GM19023 (cell line): ENCODE data around the gene AGAP5.
"Not testable (repeated sequence)": the region's sequence is repeated elsewhere in the genome, so short reads cannot be mapped to it uniquely, and the experiment has no call there.

Experiments
- ATAC-seq: cut with Tn5 transposase; IDR thresholded peaks from one replicate; pipeline ENCODE4 v1.9.1; 2021; ENCODE audit warnings: mild to moderate bottlenecking, moderate library complexity; ENCODE audit not compliant: unreplicated experiment

The AGAP5 gene

DNA sequence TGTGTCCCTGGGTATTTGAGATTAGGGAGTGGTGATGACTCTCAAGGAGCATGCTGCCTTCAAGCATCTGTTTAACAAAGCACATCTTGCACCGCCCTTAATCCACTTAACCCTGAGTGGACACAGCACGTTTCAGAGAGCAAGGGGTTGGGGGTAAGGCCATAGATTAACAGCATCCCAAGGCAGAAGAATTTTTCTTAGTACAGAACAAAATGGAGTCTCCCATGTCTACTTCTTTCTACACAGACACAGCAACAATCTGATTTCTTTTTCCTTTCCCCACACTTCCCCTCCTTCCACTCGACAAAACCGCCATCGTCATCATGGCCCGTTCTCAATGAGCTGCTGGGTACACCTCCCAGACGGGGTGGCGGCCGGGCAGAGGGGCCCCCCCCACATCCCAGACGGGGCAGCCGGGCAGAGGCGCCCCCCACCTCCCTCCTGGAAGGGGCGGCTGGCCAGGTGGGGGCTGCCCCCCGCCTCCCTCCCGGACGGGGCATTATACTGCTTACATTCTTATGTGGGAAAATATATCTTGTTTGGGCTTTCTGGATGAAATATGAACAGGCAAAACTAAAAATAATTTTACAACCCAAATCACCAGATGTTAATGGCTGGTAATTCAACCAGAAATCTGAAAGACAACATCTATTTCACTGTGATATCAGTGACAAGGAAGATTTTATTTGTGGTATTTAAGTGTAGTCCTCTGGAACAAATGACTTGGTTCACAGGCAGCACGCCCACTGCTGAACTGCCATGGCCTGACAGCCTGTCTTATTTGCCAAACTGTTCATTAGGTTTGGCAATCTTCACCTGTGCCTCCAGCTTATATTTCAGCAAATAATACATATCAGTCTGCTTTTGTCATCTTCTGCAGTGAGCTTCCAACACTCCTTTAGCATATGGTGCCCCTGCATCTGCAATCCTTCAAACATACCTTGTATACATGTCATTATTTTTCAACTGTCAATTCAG is 17.6 kb upstream of the AGAP5 start:
- not testable (repeated sequence) for ATAC-seq

DNA sequence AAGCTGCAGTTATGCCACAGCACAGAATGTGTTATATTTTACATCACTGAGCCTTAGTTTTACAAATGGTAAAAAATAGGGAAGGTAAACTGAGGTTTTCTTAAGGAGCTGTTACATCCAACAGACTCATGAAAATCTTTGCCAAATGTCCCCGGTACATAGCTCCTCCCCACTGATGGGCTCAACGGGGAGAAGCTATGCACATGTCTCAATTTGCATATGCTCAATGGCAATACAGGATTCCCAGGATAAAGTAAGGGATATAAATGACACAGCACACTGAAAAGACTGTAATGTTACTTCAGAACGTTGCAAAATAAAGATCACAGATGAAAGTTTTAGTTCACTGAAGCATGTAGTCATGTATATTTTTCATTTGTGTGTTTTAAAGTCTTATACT is 16.6 kb upstream of the AGAP5 start:
- ATAC-seq: not testable (repeated sequence)

DNA sequence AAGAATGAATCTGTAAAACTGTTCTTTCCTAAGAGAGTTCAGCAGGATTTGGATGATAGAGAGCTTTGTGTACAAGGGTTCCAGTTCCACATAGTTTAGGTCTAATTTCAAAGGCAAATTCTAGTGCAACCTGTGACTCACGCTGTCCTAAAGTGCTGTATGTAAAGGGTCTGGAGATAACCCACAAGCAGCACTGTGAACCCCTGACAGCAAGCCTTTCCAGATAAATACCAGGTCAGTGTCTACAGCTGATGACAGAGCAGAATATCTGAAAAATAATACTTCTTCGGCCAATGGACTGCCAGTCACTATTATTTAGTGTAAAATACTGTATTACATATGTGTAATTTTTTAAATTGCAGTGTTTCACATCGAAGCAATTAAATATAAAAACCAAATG is 16.0 kb upstream of the AGAP5 start:
- ATAC-seq: not testable (repeated sequence)

DNA sequence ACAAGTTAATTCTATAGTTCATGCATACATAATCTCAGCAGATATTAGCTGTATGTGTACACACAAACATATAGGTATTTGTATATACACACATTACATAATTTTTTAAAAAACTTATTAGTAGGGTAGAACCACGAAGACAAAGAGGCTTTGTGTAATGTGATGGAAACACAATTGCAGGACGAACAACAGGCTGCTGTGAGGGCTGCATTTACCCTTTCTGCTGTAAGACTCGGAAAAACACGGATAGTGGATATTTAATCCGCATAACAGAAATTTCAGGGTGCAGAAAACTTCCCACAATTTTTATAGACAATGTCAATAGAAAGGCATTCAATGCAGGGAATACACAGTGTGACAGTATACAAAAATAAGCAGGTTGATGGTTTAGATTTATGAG is 13.8 kb upstream of the AGAP5 start:
- not testable (repeated sequence) for ATAC-seq

DNA sequence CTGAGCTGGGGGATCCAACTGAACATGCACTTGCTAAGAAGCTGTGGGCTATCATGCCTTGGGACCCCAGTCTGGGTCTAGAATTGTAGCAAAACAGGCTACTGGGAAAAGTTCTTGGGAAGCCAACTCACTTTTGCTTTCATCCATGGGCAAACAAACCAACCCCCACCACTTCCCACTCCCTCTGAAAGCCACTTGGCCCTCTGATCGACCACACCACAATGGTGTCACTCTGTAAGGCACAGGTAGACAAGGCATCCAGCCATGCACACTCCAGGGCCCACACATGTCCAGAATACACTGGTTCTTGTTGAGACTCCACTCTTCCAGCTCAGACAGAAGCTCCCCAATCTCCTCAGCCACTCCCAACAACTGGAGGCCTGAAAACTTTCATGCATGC is 10.2 kb upstream of the AGAP5 start:
- ATAC-seq: not testable (repeated sequence)

DNA sequence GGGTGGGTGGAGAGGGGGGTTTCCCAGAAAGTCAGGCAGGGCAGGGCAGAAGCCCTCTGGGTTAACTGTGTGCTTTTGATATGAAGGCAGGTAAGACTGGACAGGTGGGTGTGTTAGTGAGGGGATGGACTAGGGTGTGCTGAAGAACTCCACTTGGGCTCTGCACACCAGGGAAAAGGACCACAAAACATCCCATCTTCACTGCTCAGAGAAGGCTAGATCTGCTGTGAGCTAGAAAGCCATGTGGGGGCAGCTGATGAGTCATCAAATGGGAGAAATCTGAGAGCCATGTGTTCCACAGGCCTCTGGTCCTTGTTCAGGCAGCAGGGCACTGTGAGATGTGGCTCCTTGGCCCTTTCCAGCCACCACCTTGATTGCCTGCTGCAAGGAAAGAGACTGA is 9.7 kb upstream of the AGAP5 start:
- ATAC-seq: not testable (repeated sequence)

DNA sequence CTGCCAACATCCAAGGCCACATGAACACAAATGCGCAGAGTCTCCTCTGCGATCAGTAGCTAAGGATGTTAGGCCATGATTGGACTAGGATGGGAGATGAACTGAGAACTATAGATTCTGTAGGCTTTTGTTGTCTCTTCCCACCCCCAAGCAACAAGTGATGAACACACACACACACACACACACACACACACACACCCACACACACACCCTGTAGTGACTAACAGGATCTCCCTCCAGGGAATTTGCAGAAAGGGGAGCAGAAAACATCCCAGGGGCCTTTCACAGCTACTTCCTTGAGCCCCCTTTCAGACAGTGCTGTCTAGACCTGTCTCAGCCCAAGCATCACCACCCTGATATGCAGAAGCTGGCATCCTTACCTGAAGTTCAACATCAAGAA is 8.6 kb upstream of the AGAP5 start:
- ATAC-seq: not testable (repeated sequence)

DNA sequence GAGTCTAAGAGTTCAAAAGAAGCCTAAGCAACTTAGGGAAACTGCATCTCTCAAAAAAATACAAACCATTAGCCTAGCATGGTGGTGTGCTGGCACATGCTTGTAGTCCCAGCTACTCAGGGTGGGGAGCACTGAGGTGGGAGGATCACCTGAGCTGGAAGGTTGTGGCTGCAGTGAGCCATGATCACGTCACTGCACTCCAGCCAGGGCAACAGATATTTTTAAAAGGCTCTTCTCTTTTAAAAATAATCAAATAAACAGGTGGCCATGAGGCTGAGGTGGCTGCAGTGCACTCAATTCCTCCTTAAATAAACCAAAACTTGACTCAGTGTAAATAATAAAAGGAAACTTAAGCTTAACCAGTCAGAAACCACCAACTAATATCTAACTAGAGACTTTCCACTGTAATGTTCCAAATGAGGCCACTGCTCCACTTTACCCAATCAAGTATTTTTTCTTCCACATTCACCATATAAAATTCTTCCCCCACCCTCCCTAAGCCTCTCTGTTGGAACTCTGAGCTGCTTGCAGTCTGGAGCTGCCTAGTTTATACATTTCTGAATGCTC is 7.7 kb upstream of the AGAP5 start:
- ATAC-seq: not testable (repeated sequence)

DNA sequence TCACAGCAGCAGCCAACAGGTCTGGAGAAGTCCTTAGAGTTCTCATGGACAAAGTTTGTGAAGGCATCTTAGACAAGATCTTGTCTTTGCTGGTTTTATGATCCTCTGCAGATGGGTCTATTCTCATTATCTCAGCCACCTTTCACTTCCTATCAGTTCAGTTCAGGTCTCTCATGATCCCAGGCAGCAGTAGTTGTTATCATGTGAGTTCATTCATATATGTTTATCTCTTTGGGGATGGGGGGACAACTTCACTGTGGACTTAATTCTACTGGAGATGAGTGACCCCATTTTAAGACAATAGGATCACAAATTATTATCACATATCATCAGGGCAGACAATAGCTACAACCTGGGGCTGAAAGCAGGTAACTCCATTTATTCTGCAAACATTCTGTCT is 6.0 kb upstream of the AGAP5 start:
- not testable (repeated sequence) for ATAC-seq

DNA sequence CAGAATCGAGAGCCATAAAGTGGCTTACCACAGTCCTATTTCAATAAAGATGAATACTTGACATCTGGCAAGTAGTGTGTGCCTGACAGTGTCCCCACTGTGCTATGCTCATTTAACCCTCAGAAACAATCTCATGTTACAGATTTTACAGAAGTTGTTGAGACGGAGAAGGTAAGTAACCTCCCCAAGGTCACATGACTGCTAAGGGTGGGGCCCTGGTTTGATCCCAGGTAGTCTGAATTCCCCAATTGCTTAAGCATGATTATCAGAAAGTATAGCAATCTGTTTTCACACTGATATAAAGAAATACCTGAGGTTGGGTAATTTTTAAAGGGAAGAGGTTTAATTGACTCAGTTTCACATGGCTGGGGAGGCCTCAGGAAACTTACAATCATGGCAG is 910 bp upstream of the AGAP5 start:
- not testable (repeated sequence) for ATAC-seq

DNA sequence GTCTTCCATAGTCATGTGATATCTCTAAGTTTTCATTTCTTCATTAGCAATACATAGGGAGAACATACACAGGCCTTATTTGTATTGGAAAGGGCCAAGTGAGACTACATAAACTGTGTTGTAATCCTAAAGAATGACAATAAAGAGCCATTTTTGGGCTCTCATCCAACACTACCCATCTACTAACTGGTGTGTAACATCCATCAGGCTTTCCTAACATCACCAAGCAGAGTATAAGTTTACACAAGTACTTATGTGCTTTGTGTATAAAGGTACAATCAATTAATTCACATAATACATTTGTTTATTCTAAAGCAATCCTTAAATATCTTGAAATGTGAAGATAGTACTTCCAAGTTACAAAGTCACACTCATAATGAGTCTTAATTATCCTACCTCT is 2.6 kb downstream of the AGAP5 start:
- not testable (repeated sequence) for ATAC-seq

DNA sequence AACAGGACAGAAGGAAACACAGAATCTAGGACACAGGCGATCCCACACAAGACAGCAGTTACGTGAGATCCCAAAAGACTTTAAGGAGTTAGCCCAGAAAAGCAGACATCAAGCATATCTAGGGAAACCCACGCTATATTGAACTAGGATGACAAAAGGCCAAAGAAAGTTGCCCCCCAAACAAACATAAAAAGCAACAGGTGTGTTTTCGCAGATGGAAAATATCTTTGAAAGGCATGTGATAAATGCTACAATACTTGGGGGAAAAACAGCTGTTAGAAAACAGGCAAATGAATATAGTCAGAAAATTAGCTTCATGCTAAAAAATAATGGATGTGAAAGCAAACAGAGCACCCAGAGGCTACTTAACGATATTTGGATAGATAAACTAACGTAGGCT is 7.2 kb downstream of the AGAP5 start:
- ATAC-seq: not testable (repeated sequence)

DNA sequence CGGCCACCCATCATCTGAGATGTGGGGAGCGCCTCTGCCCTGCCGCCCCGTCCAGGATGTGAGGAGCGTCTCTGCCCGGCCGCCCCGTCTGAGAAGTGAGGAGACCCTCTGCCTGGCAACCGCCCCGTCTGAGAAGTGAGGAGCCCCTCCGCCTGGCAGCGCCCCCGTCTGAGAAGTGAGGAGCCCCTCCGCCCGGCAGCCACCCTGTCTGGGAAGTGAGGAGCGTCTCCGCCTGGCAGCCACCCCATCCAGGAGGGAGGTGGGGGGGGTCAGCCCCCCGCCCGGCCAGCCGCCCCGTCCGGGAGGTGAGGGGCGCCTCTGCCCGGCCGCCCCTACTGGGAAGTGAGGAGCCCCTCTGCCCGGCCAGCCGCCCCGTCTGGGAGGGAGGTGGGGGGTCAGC is 8.3 kb downstream of the AGAP5 start:
- ATAC-seq: not testable (repeated sequence)

DNA sequence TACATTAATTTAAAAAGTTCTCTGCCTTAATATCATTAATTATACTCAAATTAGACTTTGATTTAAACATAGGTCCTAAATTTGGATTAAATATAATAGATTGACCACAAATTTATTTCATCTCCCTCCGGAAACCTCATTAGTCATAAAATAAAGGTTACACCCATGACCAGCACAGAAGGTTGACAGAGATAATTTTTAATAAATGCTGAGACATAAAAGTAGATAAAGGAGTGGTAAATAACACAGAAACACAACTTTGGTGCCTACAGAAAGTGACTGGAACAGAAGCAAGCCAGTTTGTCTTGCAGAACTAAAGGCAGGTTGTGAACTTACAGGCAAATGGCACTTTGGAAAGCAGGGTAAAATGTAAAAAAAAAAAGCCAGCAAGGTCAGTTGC is 10.3 kb downstream of the AGAP5 start:
- ATAC-seq: not testable (repeated sequence)

DNA sequence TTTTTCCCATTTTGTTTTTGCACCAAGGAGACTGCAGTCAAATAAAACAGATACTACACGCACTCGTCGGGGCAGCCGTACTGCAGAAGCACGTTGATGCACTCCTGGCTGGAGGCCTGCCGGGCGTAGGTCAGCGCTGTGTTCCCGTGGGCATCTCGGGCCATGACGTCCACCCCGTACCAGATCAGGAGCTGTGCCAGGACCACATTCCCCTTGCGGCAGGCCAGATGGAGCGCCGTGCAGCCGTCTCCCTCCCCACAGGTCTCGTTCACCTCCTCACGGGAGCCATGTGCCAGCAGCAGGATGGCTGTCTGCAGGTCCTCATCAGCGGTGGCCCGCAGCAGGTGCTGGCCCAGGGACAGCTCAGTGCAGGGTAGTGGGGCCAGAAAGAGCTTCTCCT is 23.4 kb downstream of the AGAP5 start:
- not testable (repeated sequence) for ATAC-seq

DNA sequence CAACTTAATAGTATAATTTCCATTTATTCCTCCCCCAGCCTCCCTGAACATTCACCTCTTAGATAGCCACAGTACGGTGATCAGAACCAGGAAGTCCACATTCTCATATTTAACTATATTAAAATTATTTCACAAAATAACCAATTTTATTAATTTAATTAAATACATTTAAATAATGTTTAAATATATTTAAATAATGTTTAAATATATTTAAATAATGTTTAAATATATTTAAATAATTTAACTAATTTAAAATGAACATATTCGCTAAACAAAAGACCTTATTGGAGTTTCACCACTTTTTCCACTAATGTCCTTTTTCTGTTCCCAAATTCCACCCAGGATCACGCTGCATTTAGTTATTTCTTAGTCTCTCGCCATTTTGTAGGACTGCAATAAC is 29.5 kb downstream of the AGAP5 start:
- ATAC-seq: not testable (repeated sequence)

DNA sequence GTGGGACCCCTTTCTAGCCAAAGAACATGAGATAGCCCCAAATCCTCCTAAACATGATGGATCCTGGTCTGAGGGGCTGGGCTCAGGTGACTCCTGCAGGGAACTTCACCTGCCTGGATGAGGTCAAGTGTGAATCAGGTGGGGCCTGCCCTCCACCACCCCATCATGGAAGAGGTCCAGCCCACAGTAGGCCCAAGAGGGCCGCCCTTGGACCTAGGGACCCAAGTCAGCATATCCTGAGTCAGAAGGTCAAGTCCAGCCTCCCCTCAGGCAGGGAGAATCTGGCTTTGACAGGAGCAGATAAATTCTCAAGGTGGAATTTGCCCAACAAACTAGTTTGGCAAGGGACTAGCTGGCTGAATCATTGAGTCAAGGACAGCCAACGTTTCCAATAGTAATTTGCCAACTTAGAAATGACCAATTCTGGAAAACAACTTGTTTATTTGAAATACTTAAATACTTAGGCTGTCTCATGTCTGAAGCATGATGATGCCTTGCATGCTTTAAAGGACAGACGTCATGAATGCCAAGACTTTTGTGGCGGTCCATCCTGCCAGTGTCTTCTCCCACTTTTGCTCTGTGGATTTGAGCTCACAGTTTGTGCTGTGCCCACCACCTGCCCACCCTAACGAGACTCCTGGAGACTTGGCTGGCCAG is 31.6 kb downstream of the AGAP5 start:
- ATAC-seq: not testable (repeated sequence)

DNA sequence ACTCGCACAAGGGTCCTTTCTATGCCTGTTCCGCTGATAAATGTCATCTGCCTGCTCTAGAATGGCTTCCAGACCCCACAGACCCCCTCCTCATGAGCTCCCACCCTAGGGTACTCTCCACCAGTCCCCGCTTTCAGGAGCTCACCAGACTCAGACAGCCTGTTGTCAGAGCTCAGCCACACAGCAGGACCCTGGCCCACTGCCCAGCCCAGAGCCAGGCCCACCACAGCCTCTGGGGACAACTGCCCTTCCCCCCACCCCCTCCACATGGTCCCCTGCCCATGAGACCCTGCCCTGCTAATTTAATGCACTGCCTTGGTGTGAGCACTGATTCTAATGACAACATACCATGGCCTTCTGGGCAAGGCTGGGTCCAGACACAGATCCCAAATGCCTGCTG is 32.3 kb downstream of the AGAP5 start:
- ATAC-seq: not testable (repeated sequence)

DNA sequence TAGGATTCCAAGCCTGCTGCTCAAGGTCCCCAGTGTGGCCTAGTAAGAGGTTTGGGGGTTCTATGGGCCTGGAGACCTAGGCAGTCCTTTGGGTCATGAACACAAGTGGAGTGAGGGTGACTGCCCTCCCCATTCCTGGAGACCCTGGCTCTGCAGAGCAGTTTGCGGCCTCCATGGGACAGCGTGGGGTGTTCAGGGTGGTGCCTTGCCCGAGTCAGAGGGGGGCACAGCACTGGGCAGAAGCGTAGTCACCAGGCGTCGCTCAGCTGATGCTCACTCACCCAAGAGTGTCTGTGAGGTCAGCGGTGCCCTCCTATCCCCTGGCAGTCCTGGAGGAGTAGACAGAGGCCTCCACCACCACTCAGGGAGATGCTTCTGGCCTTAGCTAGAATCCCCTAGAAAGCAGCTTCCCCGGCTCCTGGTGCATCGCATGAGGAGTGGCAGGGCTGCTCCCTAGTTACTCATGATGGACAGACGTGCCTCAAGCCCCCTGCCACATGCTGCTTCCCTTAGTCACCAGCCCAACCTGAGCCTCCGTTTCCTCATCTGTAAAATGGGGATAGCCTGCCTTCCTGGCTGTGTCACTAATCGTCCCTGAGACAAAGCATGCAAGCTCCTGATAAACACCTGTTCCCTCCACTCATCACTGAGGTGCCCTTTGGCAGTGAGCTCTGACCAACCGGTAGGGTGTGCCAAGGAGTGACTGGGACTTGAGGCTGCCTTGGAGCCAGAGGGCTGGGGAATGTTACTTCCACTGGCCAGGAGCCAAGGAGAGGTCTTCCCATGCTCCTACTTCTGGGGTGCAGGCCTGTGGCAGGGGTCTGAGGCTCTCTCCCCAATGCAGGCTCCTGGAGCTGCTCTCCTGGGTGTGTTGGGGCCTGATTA is 33.5 kb downstream of the AGAP5 start:
- not testable (repeated sequence) for ATAC-seq

DNA sequence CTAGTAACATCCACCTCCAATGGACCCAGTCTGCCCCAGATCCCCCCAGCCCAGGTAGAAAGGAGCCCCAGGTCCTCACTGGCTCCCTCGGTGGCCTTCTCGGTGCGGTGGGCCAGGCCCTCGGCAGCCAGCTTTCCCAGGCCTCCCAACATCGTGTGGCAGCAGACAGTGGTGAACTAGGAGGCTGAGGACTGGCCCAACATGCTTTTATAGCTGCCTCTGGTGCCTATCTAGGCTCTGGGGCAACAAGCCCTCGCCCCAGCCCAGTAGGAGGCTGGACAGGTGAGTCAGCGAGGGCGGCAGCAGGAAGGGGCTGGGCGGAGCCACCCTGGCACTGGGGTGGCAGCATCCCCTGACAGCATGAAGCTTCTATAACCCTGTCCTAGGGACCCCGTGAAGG is 34.3 kb downstream of the AGAP5 start:
- not testable (repeated sequence) for ATAC-seq

DNA sequence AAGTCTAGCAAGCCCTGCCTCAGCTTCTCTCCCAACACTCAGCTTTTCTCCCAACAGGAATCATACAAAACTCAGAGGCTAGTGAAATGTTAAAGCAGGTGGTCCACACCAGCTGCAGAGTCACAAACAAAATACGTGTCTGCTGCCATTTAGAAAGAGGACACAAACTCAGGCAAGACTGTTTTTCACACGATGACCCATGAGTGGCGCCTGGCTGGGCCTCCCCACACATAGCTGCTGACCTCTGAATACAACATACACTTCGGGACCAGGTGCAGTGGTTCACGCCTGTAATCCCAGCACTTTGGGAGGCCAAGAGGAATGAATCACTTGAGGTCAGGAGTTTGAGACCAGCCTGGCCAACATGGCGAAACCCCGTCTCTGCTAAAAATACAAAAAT is 35.2 kb downstream of the AGAP5 start:
- ATAC-seq: not testable (repeated sequence)
